CD4-positive, CD25-positive, alpha-beta regulatory T cell (primary cell): Measurements from ENCODE around the gene RAB25. TPM values are rescaled to one million over a fixed set of nuclear protein-coding genes. Genes with fewer than 3 reads are reported as not detected.
A peak's percentile ranks its signal among the peaks of the same experiment; 100 is the strongest.
"Not testable (repeated sequence)": the region's sequence is repeated elsewhere in the genome, so short reads cannot be mapped to it uniquely, and the experiment has no call there.

Source experiments
- ATAC-seq, 2 donors: fragments of 150-1000 bp; cut with Tn5 transposase; one replicate each; pipeline ENCODE4 v1.10.0; 2021; ENCODE audit warnings: low read depth in 2 of 2, moderate number of reproducible peaks in 2 of 2, moderate library complexity in 1 of 2
- DNase-seq, 3 donors: peaks; one replicate each; pipeline versions ENCODE4 v3.0.0 to v3.0.0-alpha.2; 2012 to 2022; ENCODE audit warnings: mixed read lengths in 1 of 3
- H3K27ac ChIP-seq: one replicate; pipeline ENCODE4 v1.7.0; 2013; ENCODE audit warnings: mild to moderate bottlenecking, low read length; ENCODE audit not compliant: insufficient read depth, poor library complexity, severe bottlenecking
- H3K27me3 ChIP-seq: one replicate; pipeline ENCODE4 v1.7.0; 2013; ENCODE audit warnings: low read length; ENCODE audit not compliant: control insufficient read depth, insufficient read depth
- H3K36me3 ChIP-seq: one replicate; pipeline ENCODE4 v1.7.0; 2013; ENCODE audit warnings: mild to moderate bottlenecking, low read length, moderate library complexity; ENCODE audit not compliant: control insufficient read depth, insufficient read depth
- H3K4me1 ChIP-seq: 2 replicates; pipeline ENCODE4 v1.7.0; 2013; ENCODE audit warnings: mild to moderate bottlenecking, low read length; ENCODE audit not compliant: insufficient read depth, control insufficient read depth, poor library complexity, severe bottlenecking
- H3K4me3 ChIP-seq: one replicate; pipeline ENCODE4 v1.7.0; 2013; ENCODE audit warnings: low read depth, mild to moderate bottlenecking, low read length, moderate library complexity
- H3K9me3 ChIP-seq, 2 experiments: 1 replicate in 1 of 2; 2 replicates in 1 of 2; pipeline ENCODE4 v1.7.0; 2013; ENCODE audit warnings: low read length in 2 of 2, mild to moderate bottlenecking in 1 of 2, moderate library complexity in 1 of 2; ENCODE audit not compliant: control insufficient read depth in 2 of 2
- H3K27ac Mint-ChIP-seq, 3 donors: one replicate each; pipeline ENCODE4 v1.8.0; 2020 to 2022; ENCODE audit warnings: mild to moderate bottlenecking in 3 of 3, mixed read lengths in 3 of 3, moderate library complexity in 2 of 3
- H3K27me3 Mint-ChIP-seq: one replicate; pipeline ENCODE4 v1.8.0; 2022; ENCODE audit warnings: mild to moderate bottlenecking, mixed read lengths
- H3K36me3 Mint-ChIP-seq: one replicate; pipeline ENCODE4 v1.8.0; 2020; ENCODE audit warnings: mixed read lengths
- H3K4me1 Mint-ChIP-seq, 4 donors: one replicate each; pipeline ENCODE4 v1.8.0; 2020 to 2022; ENCODE audit warnings: mixed read lengths in 4 of 4, mild to moderate bottlenecking in 1 of 4
- H3K4me3 Mint-ChIP-seq, 4 donors: one replicate each; pipeline ENCODE4 v1.8.0; 2020 to 2022; ENCODE audit warnings: mild to moderate bottlenecking in 4 of 4, mixed read lengths in 4 of 4, moderate library complexity in 3 of 4
- H3K9me3 Mint-ChIP-seq, 7 donors: one replicate each; pipeline ENCODE4 v1.8.0; 2020 to 2022; ENCODE audit warnings: mixed read lengths in 7 of 7, mild to moderate bottlenecking in 3 of 7, moderate library complexity in 2 of 7
- polyA plus RNA-seq, 4 donors: library from polyadenylated mRNA; unstranded; fragments of 300-500 nt; fragmentation: Illumina TruSeq; gene quantifications; one replicate each; pipeline ENCODE4 v1.2.3, GENCODE V29; 2021
- total RNA-seq: library from RNA; stranded (reverse); gene quantifications from one replicate; pipeline ENCODE4 v1.2.3, GENCODE V29; 2022

Gene RAB25
- total and polyA plus RNA-seq, 5 donors from 2014 or later, result 0.83 to 1.7 (median 1.0) TPM

- no peak for ATAC-seq
- Mint-ChIP-seq H3K4me3 (no peak overlapping the region), H3K27ac (no peak overlapping the region), H3K9me3 (no peaks in the 10 kb centered on the region), H3K36me3 (no peaks in the 10 kb centered on the region), H3K27me3 (peaks cover 4% of the 10 kb centered on the region), H3K4me1 (peaks cover 0 to 8% (median 6%) of the 10 kb centered on the region in 4 donors)
- Histone ChIP-seq H3K4me1 (peaks cover 2% of the 10 kb centered on the region), H3K27ac (no peak overlapping the region), H3K4me3 (no peak overlapping the region), H3K27me3 (no peaks in the 10 kb centered on the region), H3K36me3 (no peaks in the 10 kb centered on the region), H3K9me3 (no peaks in the 10 kb centered on the region)
- no peak for DNase-seq
These were observed 8.8 kb downstream of the RAB25 start for GRCh38 chr1:156069490-156070455.

GRCh38 chr1:156070548-156070947 lies 9.6 kb downstream of the RAB25 start:
- H3K27me3 Mint-ChIP-seq, result peaks cover 8% of the 10 kb centered on the region
- ATAC-seq, result no peak
- H3K27me3 ChIP-seq, result no peaks in the 10 kb centered on the region
- no peak overlapping the region for H3K4me3 Mint-ChIP-seq
- H3K27ac ChIP-seq, result no peak overlapping the region
- peak overlapping the region in 1 of 3 donors; percentile 58 for H3K27ac Mint-ChIP-seq
- H3K9me3 ChIP-seq, result no peaks in the 10 kb centered on the region
- no peak overlapping the region for H3K4me3 ChIP-seq
- H3K36me3 ChIP-seq, result no peaks in the 10 kb centered on the region
- H3K36me3 Mint-ChIP-seq, result no peaks in the 10 kb centered on the region
- H3K4me1 Mint-ChIP-seq, result peaks cover 0 to 6% (median 5%) of the 10 kb centered on the region in 4 donors
- no peak for DNase-seq
- no peaks in the 10 kb centered on the region for H3K9me3 Mint-ChIP-seq
- H3K4me1 ChIP-seq, result peaks cover 2% of the 10 kb centered on the region

- H3K4me1 Mint-ChIP-seq, H3K27me3 Mint-ChIP-seq, H3K4me3 Mint-ChIP-seq, H3K27me3 ChIP-seq, H3K4me1 ChIP-seq, ATAC-seq, H3K27ac Mint-ChIP-seq, H3K27ac ChIP-seq, H3K9me3 Mint-ChIP-seq, H3K36me3 Mint-ChIP-seq, H3K4me3 ChIP-seq, H3K9me3 ChIP-seq, DNase-seq, H3K36me3 ChIP-seq: not testable (repeated sequence)
These were observed 10.4 kb downstream of the RAB25 start for GRCh38 chr1:156071332-156071816.

GRCh38 chr1:156072251-156072650 lies 11.3 kb downstream of the RAB25 start:
- no peak overlapping the region for H3K4me3 ChIP-seq
- no peaks in the 10 kb centered on the region for H3K36me3 Mint-ChIP-seq
- H3K36me3 ChIP-seq, result no peaks in the 10 kb centered on the region
- no peaks in the 10 kb centered on the region for H3K4me1 ChIP-seq
- H3K9me3 Mint-ChIP-seq, result no peaks in the 10 kb centered on the region
- no peaks in the 10 kb centered on the region for H3K4me1 Mint-ChIP-seq
- H3K27me3 Mint-ChIP-seq, result peaks cover 7% of the 10 kb centered on the region
- no peak overlapping the region for H3K27ac ChIP-seq
- H3K4me3 Mint-ChIP-seq, result no peak overlapping the region
- no peaks in the 10 kb centered on the region for H3K27me3 ChIP-seq
- H3K27ac Mint-ChIP-seq, result no peak overlapping the region
- no peaks in the 10 kb centered on the region for H3K9me3 ChIP-seq
- ATAC-seq (no peak), DNase-seq (no peak)

GRCh38 chr1:156073110-156073687 lies 12.2 kb downstream of the RAB25 start:
- Histone ChIP-seq H3K4me1 (no peaks in the 10 kb centered on the region), H3K27me3 (no peaks in the 10 kb centered on the region), H3K27ac (no peak overlapping the region), H3K36me3 (no peaks in the 10 kb centered on the region), H3K4me3 (no peak overlapping the region), H3K9me3 (no peaks in the 10 kb centered on the region)
- Mint-ChIP-seq H3K4me3 (no peak overlapping the region), H3K4me1 (no peaks in the 10 kb centered on the region), H3K36me3 (no peaks in the 10 kb centered on the region), H3K27me3 (peaks cover 12% of the 10 kb centered on the region), H3K9me3 (no peaks in the 10 kb centered on the region), H3K27ac (no peak overlapping the region)
- DNase-seq (no peak), ATAC-seq (no peak)

DNA sequence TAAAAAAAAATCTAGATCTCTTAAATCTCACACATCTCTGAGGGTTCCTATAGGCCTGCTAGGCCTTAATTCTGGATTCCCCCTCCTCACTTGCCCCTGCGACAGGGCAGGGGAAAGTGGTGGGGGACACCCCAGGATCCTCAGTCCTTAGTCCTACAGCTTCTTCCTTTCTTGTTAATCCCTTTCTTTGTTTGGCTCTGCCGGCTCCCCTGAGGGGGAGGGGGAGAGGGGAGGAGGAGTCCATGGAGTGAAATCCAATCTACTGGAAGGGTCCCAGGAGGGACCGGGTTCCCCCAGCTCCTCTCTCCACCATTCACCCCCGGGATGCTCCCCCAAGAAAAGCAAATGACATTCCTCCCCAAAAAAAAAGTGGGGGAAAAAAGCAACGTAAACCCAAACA lies 12.8 kb downstream of the RAB25 start:
- Histone ChIP-seq H3K4me1 (no peaks in the 10 kb centered on the region), H3K36me3 (no peaks in the 10 kb centered on the region), H3K27me3 (no peaks in the 10 kb centered on the region), H3K9me3 (no peaks in the 10 kb centered on the region), H3K4me3 (no peak overlapping the region), H3K27ac (no peak overlapping the region)
- H3K27ac Mint-ChIP-seq, result no peak overlapping the region
- H3K27me3 Mint-ChIP-seq, result peaks cover 15% of the 10 kb centered on the region
- no peaks in the 10 kb centered on the region for H3K36me3 Mint-ChIP-seq
- ATAC-seq (no peak), DNase-seq (no peak)
- no peak overlapping the region for H3K4me3 Mint-ChIP-seq
- peaks cover 0 to 1% (median 0%) of the 10 kb centered on the region in 7 donors for H3K9me3 Mint-ChIP-seq
- H3K4me1 Mint-ChIP-seq, result no peaks in the 10 kb centered on the region

DNA sequence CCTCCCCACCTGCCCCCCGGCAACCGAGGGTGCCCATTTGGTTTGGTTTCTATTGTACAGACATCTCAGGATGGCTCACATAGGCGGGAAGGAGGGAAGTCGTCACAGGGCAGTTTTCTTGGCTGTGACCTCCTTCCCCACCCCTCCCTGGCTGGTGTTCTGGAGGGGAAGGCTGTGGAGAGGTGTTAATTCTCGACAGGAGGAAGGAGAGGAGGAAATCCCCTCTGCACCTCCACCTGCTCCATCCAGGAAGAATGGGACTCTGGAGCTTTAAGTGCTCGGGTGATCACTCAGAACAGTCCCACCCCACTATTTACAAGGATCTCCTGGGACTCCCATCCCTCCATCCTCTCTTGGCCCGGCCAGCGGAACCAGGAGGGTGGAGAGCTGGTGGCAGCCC lies 13.7 kb downstream of the RAB25 start:
- peaks cover 0 to 1% (median 0%) of the 10 kb centered on the region in 4 donors for H3K4me1 Mint-ChIP-seq
- H3K36me3 ChIP-seq, result no peaks in the 10 kb centered on the region
- no peaks in the 10 kb centered on the region for H3K4me1 ChIP-seq
- no peak for ATAC-seq
- H3K4me3 ChIP-seq, result no peak overlapping the region
- no peaks in the 10 kb centered on the region for H3K9me3 ChIP-seq
- no peaks in the 10 kb centered on the region for H3K27me3 ChIP-seq
- H3K27ac ChIP-seq, result no peak overlapping the region
- peaks cover 22% of the 10 kb centered on the region for H3K27me3 Mint-ChIP-seq
- no peak for DNase-seq
- H3K9me3 Mint-ChIP-seq, result peaks cover 0 to 1% (median 0%) of the 10 kb centered on the region in 7 donors
- H3K4me3 Mint-ChIP-seq, result no peak overlapping the region
- H3K27ac Mint-ChIP-seq, result no peak overlapping the region
- no peaks in the 10 kb centered on the region for H3K36me3 Mint-ChIP-seq
